Upper lobe of left lung (tissue), 6 donors: ENCODE measurements around the gene CLGN. TPM values are rescaled to one million over a fixed set of nuclear protein-coding genes. Genes with fewer than 3 reads are reported as not detected.

Experiments
- ATAC-seq, 2 donors: fragments of 200-7000 bp; cut with Tn5 transposase; one replicate each; pipeline ENCODE4 v1.9.1; 2022; ENCODE audit warnings: mild to moderate bottlenecking in 2 of 2, moderate library complexity in 2 of 2; ENCODE audit not compliant: low FRiP score in 2 of 2
- DNase-seq, 2 donors: peaks; one replicate each; pipeline ENCODE4 v3.0.0-alpha.2; 2019 to 2020
- H3K27ac ChIP-seq, 4 donors: fragments of 200-600 bp; sonication (generic); one replicate each; pipeline ENCODE4 v1.5.1; 2016 to 2019
- H3K27me3 ChIP-seq, 4 donors: fragments of 200-600 bp; sonication (generic); one replicate each; pipeline ENCODE4 v1.5.1; 2017 to 2019
- H3K36me3 ChIP-seq, 4 donors: fragments of 200-600 bp; sonication (generic); one replicate each; pipeline ENCODE4 v1.5.1; 2016 to 2019
- H3K4me1 ChIP-seq, 4 donors: fragments of 200-600 bp; sonication (generic); one replicate each; pipeline ENCODE4 v1.5.1; 2018 to 2019
- H3K4me3 ChIP-seq, 4 donors: fragments of 200-600 bp; sonication (generic); one replicate each; pipeline ENCODE4 v1.5.1; 2017 to 2019; ENCODE audit warnings: mild to moderate bottlenecking in 2 of 4, moderate library complexity in 1 of 4
- H3K9me3 ChIP-seq, 4 donors: fragments of 200-600 bp; sonication (generic); one replicate each; pipeline ENCODE4 v1.5.1; 2018 to 2019
- CTCF ChIP-seq, 6 experiments: fragments of 450-650 bp in 4 of 6; fragments of 200-600 bp in 2 of 6; sonication (generic) in 2 of 6; IDR thresholded peaks; one replicate each; pipeline ENCODE4 v1.5.1; 2016 to 2019; ENCODE audit warnings: antibody characterized with exemption in 6 of 6
- EP300 ChIP-seq, 4 donors: sonication (generic); formaldehyde crosslinking; IDR thresholded peaks; one replicate each; pipeline ENCODE4 v1.5.1; 2017; ENCODE audit warnings: antibody characterized with exemption in 4 of 4, control low read depth in 2 of 4
- POLR2A ChIP-seq, 4 donors: fragments of 450-650 bp; IDR thresholded peaks; one replicate each; pipeline ENCODE4 v1.5.1; 2016 to 2017; ENCODE audit warnings: antibody characterized with exemption in 4 of 4, mild to moderate bottlenecking in 2 of 4
- POLR2AphosphoS5 ChIP-seq, 2 donors: sonication (generic); formaldehyde crosslinking; IDR thresholded peaks; one replicate each; pipeline ENCODE4 v1.5.1; 2017; ENCODE audit warnings: antibody characterized with exemption in 2 of 2
- WGBS, 2 donors: methylation state at CpG; one replicate each; pipeline ENCODE4 v1.1.5; 2017 to 2018; 5-methylcytosine and 5-hydroxymethylcytosine counted together
- total RNA-seq, 6 donors: library from RNA; depleted of rRNA in 4 of 6; stranded (reverse); fragments of >200 nt in 4 of 6; gene quantifications; one replicate each; pipeline versions ENCODE4 v1.1.0 to v1.2.1, GENCODE V29; 2016 to 2021
- donor health status: DM: no; HTN: no; CAD: no; lungs with moderate emphysema.
- donor health status: DM: no; HTN: yes; CAD: no; lungs with severe emphysema.

CLGN gene
- total RNA-seq, 6 donors from 2014 or later, result 0.20 to 2.9 (median 0.47) TPM; not detected in 2

DNA sequence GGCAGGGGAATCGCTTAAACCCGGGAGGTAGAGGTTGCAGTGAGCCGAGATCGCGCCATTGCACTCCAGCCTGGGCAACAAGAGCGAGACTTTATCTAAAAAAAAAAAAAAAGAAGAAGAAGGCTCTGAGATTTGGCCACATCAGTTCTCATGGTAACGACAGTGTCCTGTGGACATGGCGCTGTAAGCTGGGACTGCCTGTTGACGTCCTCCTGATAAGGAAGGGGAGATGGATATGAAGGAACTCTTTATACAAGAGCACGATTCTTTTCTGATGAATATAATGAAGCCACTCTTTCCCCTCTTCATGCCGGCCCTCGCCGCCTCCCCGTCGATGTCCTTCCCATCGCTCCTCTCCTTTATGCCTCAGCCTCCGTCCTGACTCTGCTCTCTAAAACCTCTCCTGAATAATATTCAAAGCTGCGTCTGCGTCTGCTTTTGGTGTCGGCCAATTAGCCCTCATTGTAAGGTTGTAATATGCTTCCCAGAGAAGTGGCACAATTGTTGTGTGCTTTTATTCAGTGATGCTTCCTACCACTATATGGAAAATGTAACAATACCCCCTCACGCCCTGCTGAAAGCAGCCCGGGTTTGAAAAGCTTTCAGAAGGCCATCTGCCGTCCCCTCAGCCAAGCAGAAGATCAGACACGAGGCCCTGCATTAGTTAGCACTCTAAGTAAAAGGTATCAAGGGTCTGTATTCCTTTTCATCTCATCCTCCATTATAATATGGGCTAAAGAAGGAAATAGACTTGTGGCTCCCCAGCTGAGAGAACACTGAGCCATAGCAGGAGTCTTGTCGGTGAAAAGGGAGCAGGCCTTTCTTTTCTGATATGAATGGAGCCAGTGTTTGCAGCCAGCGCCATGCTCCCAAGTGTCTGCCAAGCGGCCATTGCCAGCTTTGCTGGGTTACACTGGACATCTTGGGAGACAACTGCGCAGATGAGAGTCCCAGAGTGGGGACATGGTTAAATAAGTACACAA is 76.1 kb downstream of the CLGN start:
- Histone ChIP-seq H3K27me3 (no peaks in the 10 kb centered on the region), H3K36me3 (no peaks in the 10 kb centered on the region), H3K4me1 (no peaks in the 10 kb centered on the region), H3K4me3 (no peak overlapping the region), H3K9me3 (no peaks in the 10 kb centered on the region), H3K27ac (no peak overlapping the region)
- DNase-seq, result no peak
- no peak for ATAC-seq
- TF ChIP-seq POLR2A (IDR thresholded peaks at IDR 0.05) (no peak), EP300 (IDR thresholded peaks at IDR 0.05) (no peak), CTCF (IDR thresholded peaks at IDR 0.05) (no peak), POLR2AphosphoS5 (IDR thresholded peaks at IDR 0.05) (no peak)
- WGBS, 2 donors, result 93 to 95% methylated on average over 28 of the region's 28 CpGs

DNA sequence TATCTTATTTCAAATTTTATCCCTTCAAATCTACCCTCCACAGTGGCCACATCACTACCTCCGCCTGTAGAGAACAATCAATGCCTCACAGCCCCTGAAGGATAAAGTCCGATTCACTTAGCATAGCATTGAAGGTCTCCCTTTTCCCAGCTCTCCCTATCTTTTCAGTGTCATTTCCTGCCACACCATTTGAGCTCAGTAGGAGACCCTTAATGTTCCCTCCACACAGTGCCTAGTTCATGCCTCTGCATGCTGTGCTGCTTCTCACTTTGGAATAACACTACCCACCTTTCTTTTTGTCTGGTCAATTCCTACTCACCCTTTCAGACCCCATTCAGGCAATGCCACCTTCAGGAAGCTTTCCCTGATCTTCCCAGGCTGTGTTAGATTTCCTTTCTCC is 77.6 kb downstream of the CLGN start:
- Histone ChIP-seq H3K9me3 (no peaks in the 10 kb centered on the region), H3K4me3 (no peak overlapping the region), H3K27me3 (no peaks in the 10 kb centered on the region), H3K27ac (no peak overlapping the region), H3K4me1 (no peaks in the 10 kb centered on the region), H3K36me3 (no peaks in the 10 kb centered on the region)
- no peak for ATAC-seq
- TF ChIP-seq EP300 (IDR thresholded peaks at IDR 0.05) (no peak), CTCF (IDR thresholded peaks at IDR 0.05) (no peak), POLR2A (IDR thresholded peaks at IDR 0.05) (no peak), POLR2AphosphoS5 (IDR thresholded peaks at IDR 0.05) (no peak)
- DNase-seq, result no peak
- WGBS, 2 donors, result 90 to 91% methylated on average over 2 of the region's 2 CpGs

- ATAC-seq (no peak), DNase-seq (no peak)
- Histone ChIP-seq H3K27ac (no peak overlapping the region), H3K27me3 (no peaks in the 10 kb centered on the region), H3K36me3 (no peaks in the 10 kb centered on the region), H3K4me3 (no peak overlapping the region), H3K4me1 (peaks cover 0 to 7% (median 2%) of the 10 kb centered on the region in 4 donors), H3K9me3 (no peaks in the 10 kb centered on the region)
- TF ChIP-seq CTCF (IDR thresholded peaks at IDR 0.05) (no peak), POLR2AphosphoS5 (IDR thresholded peaks at IDR 0.05) (no peak), EP300 (IDR thresholded peaks at IDR 0.05) (no peak), POLR2A (IDR thresholded peaks at IDR 0.05) (no peak)
- WGBS, 2 donors, result 76 to 85% methylated on average over 9 of the region's 9 CpGs
Measured at GRCh38 chr4:140346136-140346535, 81.3 kb downstream of the CLGN start.

- Histone ChIP-seq H3K27ac (no peak overlapping the region), H3K9me3 (no peaks in the 10 kb centered on the region), H3K36me3 (no peaks in the 10 kb centered on the region), H3K4me1 (peaks cover 0 to 7% (median 2%) of the 10 kb centered on the region in 4 donors), H3K27me3 (no peaks in the 10 kb centered on the region), H3K4me3 (no peak overlapping the region)
- WGBS, 2 donors, result 93 to 94% methylated on average over 9 of the region's 9 CpGs
- no peak for TF ChIP-seq EP300 (IDR thresholded peaks at IDR 0.05)
- no peak for TF ChIP-seq POLR2AphosphoS5 (IDR thresholded peaks at IDR 0.05)
- no peak for TF ChIP-seq POLR2A (IDR thresholded peaks at IDR 0.05)
- no peak for TF ChIP-seq CTCF (IDR thresholded peaks at IDR 0.05)
- DNase-seq (no peak), ATAC-seq (no peak)
Measured at GRCh38 chr4:140344621-140345020, 82.8 kb downstream of the CLGN start.
